Mesothelial cell of epicardium (in vitro differentiated cells): ENCODE data around the gene MRRF. TPM values are rescaled to one million over a fixed set of nuclear protein-coding genes. Genes with fewer than 3 reads are reported as not detected.

Experiments used
- DNase-seq, 2 experiments: peaks; one replicate each; pipeline ENCODE4 v3.0.0; 2021; ENCODE audit warnings: low spot score in 2 of 2; ENCODE audit not compliant: unreplicated experiment in 2 of 2
- H3K27ac Mint-ChIP-seq: 2 replicates; pipeline ENCODE4 v1.8.0; 2021; ENCODE audit warnings: mixed read lengths
- H3K27me3 Mint-ChIP-seq: 2 replicates; pipeline ENCODE4 v1.8.0; 2021; ENCODE audit warnings: low read depth, mixed read lengths
- H3K36me3 Mint-ChIP-seq: 2 replicates; pipeline ENCODE4 v1.8.0; 2021; ENCODE audit warnings: mixed read lengths
- H3K4me1 Mint-ChIP-seq: 2 replicates; pipeline ENCODE4 v1.8.0; 2021; ENCODE audit warnings: mixed read lengths
- H3K4me3 Mint-ChIP-seq: 2 replicates; pipeline ENCODE4 v1.8.0; 2021; ENCODE audit warnings: mild to moderate bottlenecking, moderate library complexity, mixed read lengths
- H3K9me3 Mint-ChIP-seq: 2 replicates; pipeline ENCODE4 v1.8.0; 2021; ENCODE audit warnings: mixed read lengths
- CTCF ChIP-seq: fragments of 200-600 bp; sonication (generic); IDR thresholded peaks from one replicate; pipeline ENCODE4 v1.5.0; 2021; ENCODE audit warnings: antibody characterized with exemption; ENCODE audit not compliant: unreplicated experiment
- total RNA-seq: library from RNA; stranded (reverse); gene quantifications from 3 replicates; pipeline ENCODE4 v1.2.1, GENCODE V29; 2021

Gene MRRF
- total RNA-seq, 1 donor from 2014 or later, result 39.2 TPM

GRCh38 chr9:122226758-122227574 lies 37.7 kb upstream of the MRRF start:
- Mint-ChIP-seq H3K4me1 (peaks cover 7% of the 10 kb centered on the region), H3K27me3 (peaks cover 61% of the 10 kb centered on the region), H3K4me3 (peak overlapping the region; percentile 11), H3K27ac (no peak overlapping the region), H3K36me3 (peaks cover 2% of the 10 kb centered on the region), H3K9me3 (no peaks in the 10 kb centered on the region)
- no peak for TF ChIP-seq CTCF
- DNase-seq, result no peak

- no peak for TF ChIP-seq CTCF
- H3K27ac Mint-ChIP-seq, result no peak overlapping the region
- H3K4me3 Mint-ChIP-seq, result peak overlapping the region; percentile 28
- H3K9me3 Mint-ChIP-seq, result no peaks in the 10 kb centered on the region
- H3K27me3 Mint-ChIP-seq, result peaks cover 55% of the 10 kb centered on the region
- peaks cover 2% of the 10 kb centered on the region for H3K36me3 Mint-ChIP-seq
- H3K4me1 Mint-ChIP-seq, result peaks cover 7% of the 10 kb centered on the region
- DNase-seq, result no peak
Measured at GRCh38 chr9:122227575-122227900, 37.1 kb upstream of the MRRF start.

DNA sequence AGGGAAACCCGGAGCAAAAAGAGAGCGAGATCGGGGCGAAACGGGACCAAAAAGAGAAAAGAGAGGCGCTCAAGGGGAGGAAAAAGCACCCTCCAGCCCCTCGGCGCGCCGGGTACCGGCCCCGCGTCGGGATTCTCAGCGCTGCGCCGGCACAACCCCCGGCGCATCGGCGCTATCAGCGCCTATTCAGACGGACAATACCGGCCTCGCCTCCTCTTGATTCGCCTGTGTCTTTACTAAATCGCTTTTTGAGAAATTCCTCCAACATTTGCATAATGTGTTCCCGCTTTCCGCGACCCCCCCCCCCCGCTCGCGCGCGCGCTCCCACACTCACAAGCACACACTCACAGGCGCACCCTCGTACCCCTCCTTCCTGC lies 36.5 kb upstream of the MRRF start:
- H3K4me1 Mint-ChIP-seq, result peaks cover 7% of the 10 kb centered on the region

GRCh38 chr9:122228568-122229484 lies 35.9 kb upstream of the MRRF start, which contains the start of gene LHX6:
LHX6 (minus strand) TSS chr9:122228957; CDS start chr9:122228740, 217 bp downstream.
- Mint-ChIP-seq H3K36me3 (peaks cover 2% of the 10 kb centered on the region), H3K4me1 (peaks cover 7% of the 10 kb centered on the region), H3K27me3 (peaks cover 54% of the 10 kb centered on the region), H3K27ac (no peak within 1 kb of the TSS), H3K9me3 (no peaks in the 10 kb centered on the region), H3K4me3 (peak within 1 kb of the TSS; percentile 53)
- peak in 1 of 2 experiments; percentile 51 for DNase-seq
- no peak for TF ChIP-seq CTCF

More for the DNA sequence above, 36.5 kb upstream of the MRRF start:
- Mint-ChIP-seq H3K4me3 (peak overlapping the region; percentile 53), H3K27ac (no peak overlapping the region), H3K9me3 (no peaks in the 10 kb centered on the region), H3K36me3 (peaks cover 2% of the 10 kb centered on the region), H3K27me3 (peaks cover 54% of the 10 kb centered on the region)
- no peak for TF ChIP-seq CTCF
- no peak for DNase-seq

- no peaks in the 10 kb centered on the region for H3K9me3 Mint-ChIP-seq
- H3K4me1 Mint-ChIP-seq, result peaks cover 7% of the 10 kb centered on the region
- no peak overlapping the region for H3K4me3 Mint-ChIP-seq
- TF ChIP-seq CTCF, result no peak
- no peak overlapping the region for H3K27ac Mint-ChIP-seq
- H3K36me3 Mint-ChIP-seq, result peaks cover 2% of the 10 kb centered on the region
- peaks cover 54% of the 10 kb centered on the region for H3K27me3 Mint-ChIP-seq
- DNase-seq, result no peak
Measured at GRCh38 chr9:122229485-122229837, 35.2 kb upstream of the MRRF start.
